ENCODE data around the gene MCRIP1.

MCRIP1 gene

GRCh38 chr17:81810892-81811704 is 22.0 kb downstream of the MCRIP1 start:
- Histone ChIP-seq H3K27ac (ENCODE audit: low read depth, low read length) (no peak overlapping the region), H3K79me1 (ENCODE audit: low read length) (no peaks in the 10 kb centered on the region), H4K8ac (ENCODE audit: low read depth, low read length) (no peak overlapping the region), H2BK5ac (ENCODE audit: low read length) (no peak overlapping the region), H3K4me1 (ENCODE audit: control insufficient read depth, low read depth, low read length) (no peaks in the 10 kb centered on the region), H3K36me3 (ENCODE audit: control insufficient read depth, insufficient read depth, low read length) (no peaks in the 10 kb centered on the region), H3K56ac (ENCODE audit: low read length) (no peak overlapping the region), H2BK15ac (replicated peaks; ENCODE audit: low read depth) (no peak overlapping the region), H2AK5ac (ENCODE audit: low read length) (no peak overlapping the region), H3K4me3 (ENCODE audit: low read length) (no peak overlapping the region), H4K5ac (ENCODE audit: low read length) (no peak overlapping the region), H3K79me2 (ENCODE audit: control insufficient read depth, insufficient read depth, low read length) (no peaks in the 10 kb centered on the region), H3K4ac (ENCODE audit: low read depth, low read length) (no peak overlapping the region), H3K4me2 (ENCODE audit: low read length) (no peak overlapping the region), H3K18ac (ENCODE audit: low read length) (no peak overlapping the region), H2BK120ac (ENCODE audit: low read depth, low read length) (no peak overlapping the region), H3K23ac (ENCODE audit: low read length) (no peak overlapping the region), H3K9ac (ENCODE audit: low read length) (no peak overlapping the region), H3K27me3 (ENCODE audit: insufficient read depth, low read length, poor library complexity) (peaks cover 2% of the 10 kb centered on the region)
- no peak for DNase-seq
- WGBS (ENCODE audit: extremely low coverage, insufficient coverage, low lambda C conversion rate): no CpG with 5 or more reads among the region's 42 CpGs

GRCh38 chr17:81810476-81810875 is 22.6 kb downstream of the MCRIP1 start:
- H3K23ac ChIP-seq (ENCODE audit: low read length): no peak overlapping the region
- H3K9ac ChIP-seq (ENCODE audit: low read length): no peak overlapping the region
- no peak overlapping the region for H4K5ac ChIP-seq (ENCODE audit: low read length)
- no peak overlapping the region for H2BK5ac ChIP-seq (ENCODE audit: low read length)
- no peak overlapping the region for H3K4me3 ChIP-seq (ENCODE audit: low read length)
- no peak overlapping the region for H3K27ac ChIP-seq (ENCODE audit: low read depth, low read length)
- no peak overlapping the region for H2AK5ac ChIP-seq (ENCODE audit: low read length)
- H4K8ac ChIP-seq (ENCODE audit: low read depth, low read length): no peak overlapping the region
- no peak for DNase-seq
- H3K79me2 ChIP-seq (ENCODE audit: control insufficient read depth, insufficient read depth, low read length): no peaks in the 10 kb centered on the region
- no peaks in the 10 kb centered on the region for H3K79me1 ChIP-seq (ENCODE audit: low read length)
- no peak overlapping the region for H3K56ac ChIP-seq (ENCODE audit: low read length)
- no peaks in the 10 kb centered on the region for H3K4me1 ChIP-seq (ENCODE audit: control insufficient read depth, low read depth, low read length)
- H3K4ac ChIP-seq (ENCODE audit: low read depth, low read length): no peak overlapping the region
- H3K4me2 ChIP-seq (ENCODE audit: low read length): no peak overlapping the region
- H3K36me3 ChIP-seq (ENCODE audit: control insufficient read depth, insufficient read depth, low read length): no peaks in the 10 kb centered on the region
- H2BK120ac ChIP-seq (ENCODE audit: low read depth, low read length): no peak overlapping the region
- no peak overlapping the region for H3K18ac ChIP-seq (ENCODE audit: low read length)
- no peak overlapping the region for H2BK15ac ChIP-seq (replicated peaks; ENCODE audit: low read depth)
- no CpG with 5 or more reads among the region's 8 CpGs for WGBS (ENCODE audit: extremely low coverage, insufficient coverage, low lambda C conversion rate)
- H3K27me3 ChIP-seq (ENCODE audit: insufficient read depth, low read length, poor library complexity): peaks cover 2% of the 10 kb centered on the region

DNA sequence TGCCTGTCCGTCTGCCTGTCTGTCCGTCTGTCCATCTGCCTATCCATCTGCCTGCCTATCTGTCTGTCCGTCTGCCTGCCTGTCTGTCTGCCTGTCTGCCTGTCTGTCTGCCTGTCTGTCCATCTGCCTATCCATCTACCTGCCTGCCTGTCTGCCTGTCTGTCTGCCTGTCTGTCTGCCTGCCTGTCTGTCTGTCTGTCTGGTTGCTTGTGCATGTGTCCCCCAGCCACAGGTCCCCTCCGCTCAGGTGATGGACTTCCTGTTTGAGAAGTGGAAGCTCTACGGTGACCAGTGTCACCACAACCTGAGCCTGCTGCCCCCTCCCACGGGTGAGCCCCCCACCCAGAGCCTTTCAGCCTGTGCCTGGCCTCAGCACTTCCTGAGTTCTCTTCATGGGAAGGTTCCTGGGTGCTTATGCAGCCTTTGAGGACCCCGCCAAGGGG is 23.5 kb downstream of the MCRIP1 start:
- H3K23ac ChIP-seq (ENCODE audit: low read length): no peak overlapping the region
- H2BK15ac ChIP-seq (replicated peaks; ENCODE audit: low read depth): no peak overlapping the region
- no peak overlapping the region for H3K18ac ChIP-seq (ENCODE audit: low read length)
- H3K9ac ChIP-seq (ENCODE audit: low read length): no peak overlapping the region
- no peaks in the 10 kb centered on the region for H3K36me3 ChIP-seq (ENCODE audit: control insufficient read depth, insufficient read depth, low read length)
- H3K27ac ChIP-seq (ENCODE audit: low read depth, low read length): no peak overlapping the region
- no peaks in the 10 kb centered on the region for H3K4me1 ChIP-seq (ENCODE audit: control insufficient read depth, low read depth, low read length)
- no peak overlapping the region for H3K4ac ChIP-seq (ENCODE audit: low read depth, low read length)
- no peak overlapping the region for H4K5ac ChIP-seq (ENCODE audit: low read length)
- no peak overlapping the region for H3K56ac ChIP-seq (ENCODE audit: low read length)
- H4K8ac ChIP-seq (ENCODE audit: low read depth, low read length): no peak overlapping the region
- peaks cover 8% of the 10 kb centered on the region for H3K27me3 ChIP-seq (ENCODE audit: insufficient read depth, low read length, poor library complexity)
- H3K4me3 ChIP-seq (ENCODE audit: low read length): no peak overlapping the region
- no peak for DNase-seq
- H3K4me2 ChIP-seq (ENCODE audit: low read length): no peak overlapping the region
- no peak overlapping the region for H2BK5ac ChIP-seq (ENCODE audit: low read length)
- H2BK120ac ChIP-seq (ENCODE audit: low read depth, low read length): no peak overlapping the region
- H3K79me2 ChIP-seq (ENCODE audit: control insufficient read depth, insufficient read depth, low read length): no peaks in the 10 kb centered on the region
- WGBS (ENCODE audit: extremely low coverage, insufficient coverage, low lambda C conversion rate): no CpG with 5 or more reads among the region's 7 CpGs
- no peak overlapping the region for H2AK5ac ChIP-seq (ENCODE audit: low read length)
- H3K79me1 ChIP-seq (ENCODE audit: low read length): no peaks in the 10 kb centered on the region

DNA sequence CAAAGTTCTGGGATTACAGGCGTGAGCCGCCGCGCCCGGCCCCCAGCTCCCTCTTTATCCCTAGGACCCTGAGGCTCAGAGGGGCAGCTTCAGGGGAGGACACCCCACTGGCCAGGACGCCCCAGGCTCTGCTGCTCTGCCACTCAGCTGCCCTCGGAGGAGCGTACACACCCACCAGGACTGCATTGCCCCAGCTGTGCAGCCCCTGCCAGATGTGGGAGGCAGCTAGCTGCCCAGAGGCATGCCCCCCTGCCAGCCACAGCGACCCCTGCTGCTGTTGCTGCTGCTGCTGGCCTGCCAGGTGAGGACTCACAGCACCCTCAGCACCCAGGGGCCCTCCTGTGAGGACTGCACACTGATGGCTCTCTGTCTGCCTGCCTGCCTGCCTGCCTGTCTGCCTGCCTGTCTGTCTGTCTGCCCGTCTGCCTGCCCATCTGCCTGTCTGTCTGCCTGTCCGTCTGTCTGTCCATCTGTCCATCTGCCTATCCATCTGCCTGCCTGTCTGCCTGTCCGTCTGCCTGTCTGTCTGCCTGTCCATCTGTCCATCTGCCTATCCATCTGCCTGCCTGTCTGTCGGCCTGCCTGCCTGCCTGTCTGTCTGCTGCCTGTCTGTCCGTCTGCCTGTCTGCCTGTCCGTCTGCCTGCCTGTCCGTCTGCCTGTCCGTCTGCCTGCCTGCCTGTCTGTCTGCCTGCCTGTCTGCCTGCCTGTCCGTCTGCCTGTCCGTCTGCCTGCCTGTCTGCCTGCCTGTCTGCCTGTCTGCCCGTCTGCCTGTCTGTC is 24.1 kb downstream of the MCRIP1 start:
- Histone ChIP-seq H2BK5ac (ENCODE audit: low read length) (no peak overlapping the region), H3K4me3 (ENCODE audit: low read length) (no peak overlapping the region), H3K79me2 (ENCODE audit: control insufficient read depth, insufficient read depth, low read length) (no peaks in the 10 kb centered on the region), H3K56ac (ENCODE audit: low read length) (no peak overlapping the region), H3K23ac (ENCODE audit: low read length) (no peak overlapping the region), H2BK120ac (ENCODE audit: low read depth, low read length) (no peak overlapping the region), H2BK15ac (replicated peaks; ENCODE audit: low read depth) (no peak overlapping the region), H3K36me3 (ENCODE audit: control insufficient read depth, insufficient read depth, low read length) (no peaks in the 10 kb centered on the region), H4K5ac (ENCODE audit: low read length) (no peak overlapping the region), H3K4me1 (ENCODE audit: control insufficient read depth, low read depth, low read length) (no peaks in the 10 kb centered on the region), H3K4me2 (ENCODE audit: low read length) (no peak overlapping the region), H3K79me1 (ENCODE audit: low read length) (no peaks in the 10 kb centered on the region), H3K27me3 (ENCODE audit: insufficient read depth, low read length, poor library complexity) (peaks cover 12% of the 10 kb centered on the region), H3K4ac (ENCODE audit: low read depth, low read length) (no peak overlapping the region), H2AK5ac (ENCODE audit: low read length) (no peak overlapping the region), H3K9ac (ENCODE audit: low read length) (no peak overlapping the region), H3K18ac (ENCODE audit: low read length) (no peak overlapping the region), H4K8ac (ENCODE audit: low read depth, low read length) (no peak overlapping the region), H3K27ac (ENCODE audit: low read depth, low read length) (no peak overlapping the region)
- no peak for DNase-seq
- no CpG with 5 or more reads among the region's 20 CpGs for WGBS (ENCODE audit: extremely low coverage, insufficient coverage, low lambda C conversion rate)

- peaks cover 23% of the 10 kb centered on the region for H3K27me3 ChIP-seq (ENCODE audit: insufficient read depth, low read length, poor library complexity)
Measured at GRCh38 chr17:81807839-81808238, 25.3 kb downstream of the MCRIP1 start.

More at GRCh38 chr17:81807839-81808238, 25.3 kb downstream of the MCRIP1 start:
- Histone ChIP-seq H2AK5ac (ENCODE audit: low read length) (no peak overlapping the region), H3K56ac (ENCODE audit: low read length) (no peak overlapping the region), H4K8ac (ENCODE audit: low read depth, low read length) (no peak overlapping the region), H3K9ac (ENCODE audit: low read length) (no peak overlapping the region), H2BK120ac (ENCODE audit: low read depth, low read length) (no peak overlapping the region), H3K36me3 (ENCODE audit: control insufficient read depth, insufficient read depth, low read length) (no peaks in the 10 kb centered on the region), H3K4ac (ENCODE audit: low read depth, low read length) (no peak overlapping the region), H2BK5ac (ENCODE audit: low read length) (no peak overlapping the region), H2BK15ac (replicated peaks; ENCODE audit: low read depth) (no peak overlapping the region), H3K4me3 (ENCODE audit: low read length) (no peak overlapping the region), H3K4me2 (ENCODE audit: low read length) (no peak overlapping the region), H3K79me1 (ENCODE audit: low read length) (no peaks in the 10 kb centered on the region), H4K5ac (ENCODE audit: low read length) (no peak overlapping the region), H3K79me2 (ENCODE audit: control insufficient read depth, insufficient read depth, low read length) (no peaks in the 10 kb centered on the region), H3K27ac (ENCODE audit: low read depth, low read length) (no peak overlapping the region), H3K18ac (ENCODE audit: low read length) (no peak overlapping the region), H3K4me1 (ENCODE audit: control insufficient read depth, low read depth, low read length) (no peaks in the 10 kb centered on the region), H3K23ac (ENCODE audit: low read length) (no peak overlapping the region)
- no CpG with 5 or more reads among the region's 13 CpGs for WGBS (ENCODE audit: extremely low coverage, insufficient coverage, low lambda C conversion rate)
- no peak for DNase-seq

All from mesendoderm (in vitro differentiated cells).